Measurements from ENCODE around the gene AP1M1. TPM values are rescaled to one million over a fixed set of nuclear protein-coding genes. Genes with fewer than 3 reads are reported as not detected.
A peak's percentile ranks its signal among the peaks of the same experiment; 100 is the strongest.

AP1M1 gene
- polyA plus RNA-seq, 3 donors: 103 to 134 (median 133) TPM

GRCh38 chr19:16202320-16203255, 4.9 kb downstream of the AP1M1 start:
- Histone ChIP-seq H3K9me3 (replicated peaks in 1 of 2; ENCODE audit: control insufficient read depth in 1 of 2, insufficient read depth in 1 of 2, low read length in 2 of 2) (no peaks in the 10 kb centered on the region), H3K79me2 (ENCODE audit: insufficient read depth, low read length) (peaks cover 65% of the 10 kb centered on the region), H3K9ac (ENCODE audit: insufficient read depth, low read length, poor library complexity, severe bottlenecking) (no peak overlapping the region), H3K4me1 (ENCODE audit: control insufficient read depth in 1 of 2, insufficient read depth in 2 of 2, low read length in 2 of 2) (peaks cover 22 to 30% of the 10 kb centered on the region in 2 donors), H4K20me1 (ENCODE audit: insufficient read depth, low read length) (peaks cover 63% of the 10 kb centered on the region), H3K36me3 (replicated peaks in 1 of 2; ENCODE audit: control insufficient read depth in 1 of 2, insufficient read depth in 2 of 2, low read length in 2 of 2) (peaks cover 67 to 72% of the 10 kb centered on the region in 2 donors), H2AFZ (ENCODE audit: insufficient read depth, low read depth, low read length, poor library complexity, severe bottlenecking) (no peak overlapping the region), H3K27ac (ENCODE audit: low read depth in 1 of 2, low read length in 2 of 2) (no peak overlapping the region), H3K4me3 (replicated peaks in 1 of 3; ENCODE audit: low read depth in 2 of 3, low read length in 3 of 3) (no peak overlapping the region), H3K27me3 (ENCODE audit: control insufficient read depth in 2 of 2, insufficient read depth in 2 of 2, low read length in 2 of 2) (no peaks in the 10 kb centered on the region), H3K4me2 (replicated peaks; ENCODE audit: extremely low read depth, low read length, poor library complexity, severe bottlenecking) (no peak overlapping the region)
- DNase-seq: no peak
- no peak overlapping the region for H3K4me3 Mint-ChIP-seq
- H3K27me3 Mint-ChIP-seq (ENCODE audit: low read depth in 3 of 3): no peaks in the 10 kb centered on the region
- no peaks in the 10 kb centered on the region for H3K9me3 Mint-ChIP-seq
- peak overlapping the region in 1 of 7 donors; percentile 38 for H3K27ac Mint-ChIP-seq
- TF ChIP-seq, protein P1, sequence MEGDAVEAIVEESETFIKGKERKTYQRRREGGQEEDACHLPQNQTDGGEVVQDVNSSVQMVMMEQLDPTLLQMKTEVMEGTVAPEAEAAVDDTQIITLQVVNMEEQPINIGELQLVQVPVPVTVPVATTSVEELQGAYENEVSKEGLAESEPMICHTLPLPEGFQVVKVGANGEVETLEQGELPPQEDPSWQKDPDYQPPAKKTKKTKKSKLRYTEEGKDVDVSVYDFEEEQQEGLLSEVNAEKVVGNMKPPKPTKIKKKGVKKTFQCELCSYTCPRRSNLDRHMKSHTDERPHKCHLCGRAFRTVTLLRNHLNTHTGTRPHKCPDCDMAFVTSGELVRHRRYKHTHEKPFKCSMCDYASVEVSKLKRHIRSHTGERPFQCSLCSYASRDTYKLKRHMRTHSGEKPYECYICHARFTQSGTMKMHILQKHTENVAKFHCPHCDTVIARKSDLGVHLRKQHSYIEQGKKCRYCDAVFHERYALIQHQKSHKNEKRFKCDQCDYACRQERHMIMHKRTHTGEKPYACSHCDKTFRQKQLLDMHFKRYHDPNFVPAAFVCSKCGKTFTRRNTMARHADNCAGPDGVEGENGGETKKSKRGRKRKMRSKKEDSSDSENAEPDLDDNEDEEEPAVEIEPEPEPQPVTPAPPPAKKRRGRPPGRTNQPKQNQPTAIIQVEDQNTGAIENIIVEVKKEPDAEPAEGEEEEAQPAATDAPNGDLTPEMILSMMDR (IDR thresholded peaks at IDR 0.05): no peak
- WGBS (ENCODE audit: insufficient coverage): 95% methylated on average over 16 of the region's 22 CpGs
- intact Hi-C loops (cut with micrococcal nuclease): no loop called here
- peaks cover 26% of the 10 kb centered on the region for H3K4me1 Mint-ChIP-seq
- peaks cover 62 to 74% of the 10 kb centered on the region in 2 donors for H3K36me3 Mint-ChIP-seq

GRCh38 chr19:16203256-16204004, 5.7 kb downstream of the AP1M1 start:
- WGBS (ENCODE audit: insufficient coverage): 96% methylated on average over 9 of the region's 19 CpGs
- H3K79me2 ChIP-seq (ENCODE audit: insufficient read depth, low read length): peaks cover 57% of the 10 kb centered on the region
- peaks cover 20 to 24% of the 10 kb centered on the region in 2 donors for H3K4me1 ChIP-seq (ENCODE audit: control insufficient read depth in 1 of 2, insufficient read depth in 2 of 2, low read length in 2 of 2)
- no peak overlapping the region for H3K27ac ChIP-seq (ENCODE audit: low read depth in 1 of 2, low read length in 2 of 2)
- peaks cover 63% of the 10 kb centered on the region for H4K20me1 ChIP-seq (ENCODE audit: insufficient read depth, low read length)
- H3K36me3 ChIP-seq (replicated peaks in 1 of 2; ENCODE audit: control insufficient read depth in 1 of 2, insufficient read depth in 2 of 2, low read length in 2 of 2): peaks cover 76 to 81% of the 10 kb centered on the region in 2 donors
- H3K27me3 ChIP-seq (ENCODE audit: control insufficient read depth in 2 of 2, insufficient read depth in 2 of 2, low read length in 2 of 2): no peaks in the 10 kb centered on the region
- Mint-ChIP-seq H3K27me3 (ENCODE audit: low read depth in 3 of 3) (no peaks in the 10 kb centered on the region), H3K4me1 (peaks cover 25% of the 10 kb centered on the region), H3K36me3 (peaks cover 70 to 82% of the 10 kb centered on the region in 2 donors), H3K4me3 (no peak overlapping the region), H3K9me3 (no peaks in the 10 kb centered on the region), H3K27ac (peak overlapping the region in 3 of 7 donors; percentile 21 to 72 (median 58))
- H3K4me3 ChIP-seq (replicated peaks in 1 of 3; ENCODE audit: low read depth in 2 of 3, low read length in 3 of 3): no peak overlapping the region
- H3K4me2 ChIP-seq (replicated peaks; ENCODE audit: extremely low read depth, low read length, poor library complexity, severe bottlenecking): no peak overlapping the region
- no peaks in the 10 kb centered on the region for H3K9me3 ChIP-seq (replicated peaks in 1 of 2; ENCODE audit: control insufficient read depth in 1 of 2, insufficient read depth in 1 of 2, low read length in 2 of 2)
- intact Hi-C loops (cut with micrococcal nuclease): no loop called here
- TF ChIP-seq, protein P1 (IDR thresholded peaks at IDR 0.05): no peak
- H2AFZ ChIP-seq (ENCODE audit: insufficient read depth, low read depth, low read length, poor library complexity, severe bottlenecking): no peak overlapping the region
- no peak overlapping the region for H3K9ac ChIP-seq (ENCODE audit: insufficient read depth, low read length, poor library complexity, severe bottlenecking)
- no peak for DNase-seq
